ENCODE measurements around the gene RAD9A.
"Not testable (repeated sequence)": the region's sequence is repeated elsewhere in the genome, so short reads cannot be mapped to it uniquely, and the experiment has no call there.

The RAD9A gene

GRCh38 chr11:67396587-67397389 is 5.0 kb downstream of the RAD9A start:
- no peak for DNase-seq (ENCODE audit: low read depth, low spot score)

- no peak for DNase-seq (ENCODE audit: low read depth, low spot score)
These were observed 5.8 kb downstream of the RAD9A start for GRCh38 chr11:67397536-67397935.

- DNase-seq (ENCODE audit: low read depth, low spot score), result no peak
These were observed 6.3 kb downstream of the RAD9A start for GRCh38 chr11:67397986-67398660.

- DNase-seq (ENCODE audit: low read depth, low spot score), result no peak
These were observed 7.1 kb downstream of the RAD9A start for GRCh38 chr11:67398661-67399563.

- DNase-seq (ENCODE audit: low read depth, low spot score), result no peak
These were observed 8.6 kb downstream of the RAD9A start for GRCh38 chr11:67400251-67400941.

GRCh38 chr11:67400942-67401494 is 9.2 kb downstream of the RAD9A start:
- no peak for DNase-seq (ENCODE audit: low read depth, low spot score)

GRCh38 chr11:67401495-67402191 is 9.9 kb downstream of the RAD9A start, which contains the start of gene PPP1CA:
PPP1CA (minus strand) TSS chr11:67401858; CDS start chr11:67401782, 76 bp downstream.
- no peak for DNase-seq (ENCODE audit: low read depth, low spot score)

GRCh38 chr11:67402192-67402839 is 10.5 kb downstream of the RAD9A start:
- DNase-seq (ENCODE audit: low read depth, low spot score), result not testable (repeated sequence)

- DNase-seq (ENCODE audit: low read depth, low spot score), result not testable (repeated sequence)
These were observed 11.3 kb downstream of the RAD9A start for GRCh38 chr11:67403085-67403484.

- DNase-seq (ENCODE audit: low read depth, low spot score), result no peak
These were observed 12.9 kb downstream of the RAD9A start for GRCh38 chr11:67404515-67405195.

GRCh38 chr11:67405196-67405567 is 13.4 kb downstream of the RAD9A start:
- DNase-seq (ENCODE audit: low read depth, low spot score), result no peak

GRCh38 chr11:67405688-67406339 is 14.0 kb downstream of the RAD9A start:
- no peak for DNase-seq (ENCODE audit: low read depth, low spot score)

- no peak for DNase-seq (ENCODE audit: low read depth, low spot score)
These were observed 14.7 kb downstream of the RAD9A start for GRCh38 chr11:67406420-67406968.

GRCh38 chr11:67406969-67407687 is 15.3 kb downstream of the RAD9A start:
- no peak for DNase-seq (ENCODE audit: low read depth, low spot score)

- no peak for DNase-seq (ENCODE audit: low read depth, low spot score)
These were observed 15.9 kb downstream of the RAD9A start for GRCh38 chr11:67407688-67408163.

GRCh38 chr11:67408437-67409200 is 16.8 kb downstream of the RAD9A start:
- DNase-seq (ENCODE audit: low read depth, low spot score), result no peak

GRCh38 chr11:67409261-67409666 is 17.5 kb downstream of the RAD9A start:
- no peak for DNase-seq (ENCODE audit: low read depth, low spot score)

Data from brain pericyte (primary cell).